HCT116 (cell line): ENCODE results near the gene ACSL3. TPM values are rescaled to one million over a fixed set of nuclear protein-coding genes. Genes with fewer than 3 reads are reported as not detected.

Experiments used
- ATAC-seq: fragments of 200-7000 bp; cut with Tn5 transposase; 2 replicates; pipeline ENCODE4 v1.9.1; 2020; ENCODE audit warnings: mild to moderate bottlenecking, moderate library complexity
- BruUV-seq: library from RNA; stranded (reverse); fragments of 400-500 nt; replicated peaks from 2 replicates; lab custom pipeline; 2021; lab: Mats Ljungman, UMichigan
- CTCF ChIA-PET: fragments of 300-600 bp; sonication (Branson Sonifier 250); formaldehyde crosslinking; loops from one replicate; lab custom pipeline; 2021; ENCODE audit warnings: antibody characterized with exemption; lab: Charles Lee
- POLR2A ChIA-PET: fragments of 300-600, 350-600 bp; sonication (Branson Sonifier 250); formaldehyde crosslinking; loops from one replicate; lab custom pipeline; 2021; ENCODE audit warnings: antibody characterized with exemption; lab: Charles Lee
- RAD21 ChIA-PET, 2 experiments: fragments of 300-600 bp; sonication (Branson Sonifier 250); formaldehyde crosslinking; loops; one replicate each; lab custom pipeline; 2023; ENCODE audit warnings: low total read pairs in 2 of 2; ENCODE audit not compliant: uncharacterized antibody in 2 of 2, unreplicated experiment in 2 of 2, low non-redundant PET in 1 of 2; lab: Charles Lee
- DNase-seq: peaks from one replicate; pipeline ENCODE4 v3.0.0-alpha.2; 2010; ENCODE audit warnings: low read depth, low spot score
- H2AFZ ChIP-seq: fragments of 200-600 bp; shearing (Covaris generic), sonication (generic); 2 replicates; pipeline ENCODE4 v1.6.1; 2017; ENCODE audit warnings: low read depth, mixed run types, mixed read lengths, antibody characterized with exemption, low read length; ENCODE audit not compliant: poor library complexity, severe bottlenecking
- H3K27ac ChIP-seq: 2 replicates; pipeline ENCODE4 v1.5.1; 2012; ENCODE audit warnings: low read depth, low read length
- H3K27me3 ChIP-seq: fragments of 200-600 bp; sonication (generic); 2 replicates; pipeline ENCODE4 v1.6.1; 2016; ENCODE audit warnings: mixed run types, low read length, mixed read lengths; ENCODE audit not compliant: insufficient read depth
- H3K36me3 ChIP-seq, 2 experiments: fragments of 200-500 bp in 1 of 2; fragments of 200-600 bp in 1 of 2; sonication (Bioruptor generic) in 1 of 2; sonication (generic) in 1 of 2; 2 replicates each; pipeline versions ENCODE4 v1.5.1 to v1.6.1; 2014 to 2016; ENCODE audit warnings: low read length in 2 of 2, inconsistent platforms in 1 of 2, mixed read lengths in 1 of 2, mixed run types in 1 of 2; ENCODE audit not compliant: insufficient read depth in 2 of 2, control insufficient read depth in 1 of 2
- H3K4me1 ChIP-seq, 2 experiments: fragments of 200-600 bp in 1 of 2; sonication (generic) in 1 of 2; 2 replicates each; pipeline versions ENCODE4 v1.5.1 to v1.6.1; 2012 to 2017; ENCODE audit warnings: low read length in 2 of 2, inconsistent platforms in 1 of 2, mild to moderate bottlenecking in 1 of 2, mixed read lengths in 1 of 2, mixed run types in 1 of 2, moderate library complexity in 1 of 2; ENCODE audit not compliant: insufficient read depth in 2 of 2, control insufficient read depth in 1 of 2
- H3K4me2 ChIP-seq: fragments of 200-600 bp; sonication (generic); 2 replicates; pipeline ENCODE4 v1.6.1; 2017; ENCODE audit warnings: mixed run types, low read length, mixed read lengths
- H3K4me3 ChIP-seq, 2 experiments: fragments of 200-600 bp in 1 of 2; sonication (generic) in 1 of 2; replicated peaks in 1 of 2; 2 replicates each; pipeline ENCODE4 v1.5.1; 2011 to 2016; ENCODE audit warnings: low read length in 2 of 2, control low read depth in 1 of 2, low read depth in 1 of 2, mild to moderate bottlenecking in 1 of 2, mixed read lengths in 1 of 2, mixed run types in 1 of 2
- H3K79me2 ChIP-seq: fragments of 200-600 bp; sonication (generic); 2 replicates; pipeline ENCODE4 v1.6.1; 2017; ENCODE audit warnings: mild to moderate bottlenecking, mixed run types, low read length, moderate library complexity, mixed read lengths; ENCODE audit not compliant: insufficient read depth
- H3K9ac ChIP-seq: fragments of 200-600 bp; sonication (generic); 2 replicates; pipeline ENCODE4 v1.6.1; 2016; ENCODE audit warnings: low read length, mixed read lengths
- H3K9me2 ChIP-seq: fragments of 200-600 bp; sonication (generic), shearing (Covaris generic); 2 replicates; pipeline ENCODE4 v1.6.1; 2017; ENCODE audit warnings: mixed run types, mild to moderate bottlenecking, moderate library complexity; ENCODE audit not compliant: insufficient read depth
- H3K9me3 ChIP-seq, 2 experiments: fragments of 200-500 bp in 1 of 2; fragments of 200-600 bp in 1 of 2; sonication (Bioruptor generic) in 1 of 2; sonication (generic) in 1 of 2; 2 replicates each; pipeline ENCODE4 v1.6.1; 2014 to 2017; ENCODE audit warnings: low read length in 2 of 2, mixed read lengths in 2 of 2, inconsistent platforms in 1 of 2, low read depth in 1 of 2, mild to moderate bottlenecking in 1 of 2, mixed run types in 1 of 2, moderate library complexity in 1 of 2; ENCODE audit not compliant: control insufficient read depth in 1 of 2, insufficient read depth in 1 of 2
- H4K20me1 ChIP-seq: fragments of 200-600 bp; sonication (generic), shearing (Covaris generic); 2 replicates; pipeline ENCODE4 v1.6.1; 2017; ENCODE audit warnings: mixed run types, mild to moderate bottlenecking, moderate library complexity; ENCODE audit not compliant: insufficient read depth
- ATF3 ChIP-seq: IDR thresholded peaks from 2 replicates; pipeline ENCODE4 v1.6.1; 2012
- CBX3 ChIP-seq: IDR thresholded peaks from 2 replicates; pipeline ENCODE4 v1.6.1; 2012; ENCODE audit warnings: low read depth
- CEBPB ChIP-seq: IDR thresholded peaks from 2 replicates; pipeline ENCODE4 v1.6.1; 2012; ENCODE audit warnings: low read depth
- CTCF ChIP-seq, 3 experiments: fragments of 200-600 bp in 1 of 3; sonication (generic) in 1 of 3; IDR thresholded peaks in 2 of 3; conservative IDR thresholded peaks in 1 of 3; 2 replicates each; pipeline ENCODE4 v1.5.1; 2012 to 2017; ENCODE audit warnings: low read depth in 2 of 3, low read length in 2 of 3, antibody characterized with exemption in 1 of 3, borderline replicate concordance in 1 of 3, control low read depth in 1 of 3, mild to moderate bottlenecking in 1 of 3, mixed read lengths in 1 of 3, mixed run types in 1 of 3, moderate library complexity in 1 of 3; ENCODE audit not compliant: insufficient read depth in 1 of 3
- EGR1 ChIP-seq: IDR thresholded peaks from 2 replicates; pipeline ENCODE4 v1.6.1; 2012; ENCODE audit warnings: low read depth
- ELF1 ChIP-seq: IDR thresholded peaks from 2 replicates; pipeline ENCODE4 v1.6.1; 2012; ENCODE audit warnings: low read depth, borderline replicate concordance
- EZH2phosphoT487 ChIP-seq: fragments of 200-600 bp; IDR thresholded peaks from 2 replicates; pipeline ENCODE4 v1.6.1; 2018; ENCODE audit warnings: antibody characterized with exemption, borderline replicate concordance
- FOSL1 ChIP-seq: IDR thresholded peaks from 2 replicates; pipeline ENCODE4 v1.6.1; 2012; ENCODE audit warnings: low read depth
- JUND ChIP-seq: IDR thresholded peaks from 2 replicates; pipeline ENCODE4 v1.6.1; 2012
- POLR2A ChIP-seq: IDR thresholded peaks from 2 replicates; pipeline ENCODE4 v1.7.0; 2011; ENCODE audit warnings: borderline replicate concordance; ENCODE audit not compliant: insufficient read depth, insufficient read length; ENCODE audit errors: extremely low read depth
- POLR2AphosphoS5 ChIP-seq: IDR thresholded peaks from 2 replicates; pipeline ENCODE4 v1.6.1; 2011; ENCODE audit warnings: mild to moderate bottlenecking, low read depth, low read length, moderate library complexity
- RAD21 ChIP-seq: IDR thresholded peaks from 2 replicates; pipeline ENCODE4 v1.6.1; 2012; ENCODE audit warnings: low read depth, mild to moderate bottlenecking
- SIN3A ChIP-seq: IDR thresholded peaks from 2 replicates; pipeline ENCODE4 v1.6.1; 2012; ENCODE audit warnings: low read depth
- SP1 ChIP-seq: IDR thresholded peaks from 2 replicates; pipeline ENCODE4 v1.6.1; 2012; ENCODE audit warnings: low read depth
- SRF ChIP-seq: IDR thresholded peaks from 2 replicates; pipeline ENCODE4 v1.6.1; 2012; ENCODE audit warnings: low read depth
- TCF7L2 ChIP-seq: IDR thresholded peaks from 2 replicates; pipeline ENCODE4 v1.7.0; 2011; ENCODE audit warnings: borderline replicate concordance, inconsistent platforms; ENCODE audit not compliant: insufficient read depth, insufficient read length; ENCODE audit errors: extremely low read depth
- ZBTB33 ChIP-seq: IDR thresholded peaks from 2 replicates; pipeline ENCODE4 v1.6.1; 2011; ENCODE audit warnings: mild to moderate bottlenecking, low read length, moderate library complexity; ENCODE audit not compliant: insufficient replicate concordance; ENCODE audit errors: extremely low read depth
- ZFX ChIP-seq: fragments of 450-650 bp; IDR thresholded peaks from 2 replicates; pipeline ENCODE4 v1.6.1; 2017
- ZNF274 ChIP-seq: fragments of 200-500 bp; sonication (Bioruptor generic); IDR thresholded peaks from 2 replicates; pipeline ENCODE4 v1.6.1; 2014; ENCODE audit warnings: mild to moderate bottlenecking, low read depth, low read length, inconsistent platforms
- intact Hi-C: fragments of 100-400 bp; cut with micrococcal nuclease; formaldehyde crosslinking; loops from 2 replicates; pipeline ENCODE4 v1.10.0; 2022
- total RNA-seq: library from RNA; stranded (reverse); gene quantifications from one replicate; pipeline ENCODE4 v1.2.1, GENCODE V29; 2021; ENCODE audit not compliant: unreplicated experiment
- TF ChIP-seq, protein P1 (sequence below): IDR thresholded peaks from 2 replicates; pipeline ENCODE4 v1.6.1; 2012; ENCODE audit warnings: low read depth

ACSL3 gene
- total RNA-seq, 1 experiment from 2014 or later = 142 TPM

GRCh38 chr2:222930862-222931261, 70.0 kb downstream of the ACSL3 start:
- no peaks in the 10 kb centered on the region for H3K9me2 ChIP-seq
- H3K9me3 ChIP-seq = no peaks in the 10 kb centered on the region
- POLR2A ChIA-PET = no interaction called here
- intact Hi-C loops = no loop called here
- H2AFZ ChIP-seq = no peak overlapping the region
- H3K9ac ChIP-seq = no peak overlapping the region
- H3K4me3 ChIP-seq = no peak overlapping the region
- H3K27me3 ChIP-seq = no peaks in the 10 kb centered on the region
- ATAC-seq = no peak
- CTCF ChIA-PET = no interaction called here
- no peak overlapping the region for H3K4me2 ChIP-seq
- H3K27ac ChIP-seq = no peak overlapping the region
- H3K4me1 ChIP-seq = no peaks in the 10 kb centered on the region
- RAD21 ChIA-PET = no interaction called here
- peaks cover 35 to 41% of the 10 kb centered on the region in 2 experiments for H3K36me3 ChIP-seq
- no peak for TF ChIP-seq CEBPB
- TF ChIP-seq CTCF (IDR thresholded peaks at IDR 0.05 in 2 of 3, conservative IDR thresholded peaks at IDR 0.05 in 1 of 3; ENCODE audit: borderline replicate concordance in 1 of 3, insufficient read depth in 1 of 3, low read depth in 2 of 3, low read length in 2 of 3) = no peak
- TF ChIP-seq SRF = no peak
- no peak for TF ChIP-seq ATF3
- TF ChIP-seq CBX3 = no peak
- TF ChIP-seq SP1 = no peak
- TF ChIP-seq TCF7L2 = no peak
- TF ChIP-seq ZBTB33 = no peak
- no peak for TF ChIP-seq EZH2phosphoT487
- TF ChIP-seq POLR2A = no peak
- no peak for TF ChIP-seq RAD21
- TF ChIP-seq ZNF274 = no peak
- TF ChIP-seq JUND = no peak
- no peak for TF ChIP-seq SIN3A
- TF ChIP-seq EGR1 = no peak
- TF ChIP-seq ZFX = no peak
- TF ChIP-seq FOSL1 = no peak
- TF ChIP-seq, protein P1, sequence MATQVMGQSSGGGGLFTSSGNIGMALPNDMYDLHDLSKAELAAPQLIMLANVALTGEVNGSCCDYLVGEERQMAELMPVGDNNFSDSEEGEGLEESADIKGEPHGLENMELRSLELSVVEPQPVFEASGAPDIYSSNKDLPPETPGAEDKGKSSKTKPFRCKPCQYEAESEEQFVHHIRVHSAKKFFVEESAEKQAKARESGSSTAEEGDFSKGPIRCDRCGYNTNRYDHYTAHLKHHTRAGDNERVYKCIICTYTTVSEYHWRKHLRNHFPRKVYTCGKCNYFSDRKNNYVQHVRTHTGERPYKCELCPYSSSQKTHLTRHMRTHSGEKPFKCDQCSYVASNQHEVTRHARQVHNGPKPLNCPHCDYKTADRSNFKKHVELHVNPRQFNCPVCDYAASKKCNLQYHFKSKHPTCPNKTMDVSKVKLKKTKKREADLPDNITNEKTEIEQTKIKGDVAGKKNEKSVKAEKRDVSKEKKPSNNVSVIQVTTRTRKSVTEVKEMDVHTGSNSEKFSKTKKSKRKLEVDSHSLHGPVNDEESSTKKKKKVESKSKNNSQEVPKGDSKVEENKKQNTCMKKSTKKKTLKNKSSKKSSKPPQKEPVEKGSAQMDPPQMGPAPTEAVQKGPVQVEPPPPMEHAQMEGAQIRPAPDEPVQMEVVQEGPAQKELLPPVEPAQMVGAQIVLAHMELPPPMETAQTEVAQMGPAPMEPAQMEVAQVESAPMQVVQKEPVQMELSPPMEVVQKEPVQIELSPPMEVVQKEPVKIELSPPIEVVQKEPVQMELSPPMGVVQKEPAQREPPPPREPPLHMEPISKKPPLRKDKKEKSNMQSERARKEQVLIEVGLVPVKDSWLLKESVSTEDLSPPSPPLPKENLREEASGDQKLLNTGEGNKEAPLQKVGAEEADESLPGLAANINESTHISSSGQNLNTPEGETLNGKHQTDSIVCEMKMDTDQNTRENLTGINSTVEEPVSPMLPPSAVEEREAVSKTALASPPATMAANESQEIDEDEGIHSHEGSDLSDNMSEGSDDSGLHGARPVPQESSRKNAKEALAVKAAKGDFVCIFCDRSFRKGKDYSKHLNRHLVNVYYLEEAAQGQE = no peak
- TF ChIP-seq POLR2AphosphoS5 = no peak
- no peak for TF ChIP-seq ELF1
- DNase-seq = no peak
- no TSS peak for BruUV-seq
- H3K79me2 ChIP-seq = 0 out of 2 replicates have a peak, but pooled peaks cover 4% of the 10 kb centered on the region
- H4K20me1 ChIP-seq = no peaks in the 10 kb centered on the region
